A549 (cell line): ENCODE results near the gene PDE4D. TPM values are rescaled to one million over a fixed set of nuclear protein-coding genes. Genes with fewer than 3 reads are reported as not detected.
A peak's percentile ranks its signal among the peaks of the same experiment; 100 is the strongest.

Source experiments
- ATAC-seq, 2 experiments: fragments of 200-7000 bp in 1 of 2; fragments of >200 bp in 1 of 2; cut with Nextera tagmentation in 1 of 2; cut with Tn5 transposase in 1 of 2; 3 replicates each; pipeline versions ENCODE4 v1.8.0 to v1.9.1; 2018 to 2020; ENCODE audit warnings: mild to moderate bottlenecking in 1 of 2, moderate library complexity in 1 of 2
- CTCF ChIA-PET: fragments of 300-600 bp; sonication (Branson Sonifier 250); formaldehyde crosslinking; extraction: SDS; loops from one replicate; lab custom pipeline; 2021; ENCODE audit warnings: antibody characterized with exemption, inconsistent platforms; lab: Yijun Ruan, JAX
- POLR2A ChIA-PET: fragments of 350-600 bp; formaldehyde crosslinking; extraction: SDS; loops from one replicate; lab custom pipeline; 2021; ENCODE audit warnings: antibody characterized with exemption, inconsistent platforms; lab: Yijun Ruan, JAX
- DNase-seq, 2 experiments: peaks; one replicate each; pipeline versions ENCODE4 v3.0.0 to v3.0.0-alpha.2; 2011 to 2016; ENCODE audit warnings: low read depth in 1 of 2, low spot score in 1 of 2
- FAIRE-seq: peaks from 2 replicates; lab custom pipeline; 2011; peaks lifted over from hg19 to GRCh38; lab: Jason Lieb, UNC
- H3K27ac ChIP-seq, 2 experiments: fragments of >200 bp; sonication (Bioruptor Twin); formaldehyde crosslinking; 3 replicates each; pipeline ENCODE4 v1.5.1; 2016 to 2017
- H3K4me1 ChIP-seq: fragments of >200 bp; sonication (Bioruptor Twin); formaldehyde crosslinking; 3 replicates; pipeline ENCODE4 v1.6.1; 2016
- H3K4me2 ChIP-seq: fragments of >200 bp; sonication (Bioruptor Twin); formaldehyde crosslinking; 3 replicates; pipeline ENCODE4 v1.6.1; 2016
- H3K4me3 ChIP-seq: fragments of >200 bp; sonication (Bioruptor Twin); formaldehyde crosslinking; 3 replicates; pipeline ENCODE4 v1.5.1; 2016
- H3K9me3 ChIP-seq: fragments of >200 bp; sonication (Bioruptor Twin); formaldehyde crosslinking; 3 replicates; pipeline ENCODE4 v1.6.1; 2016
- CEBPB ChIP-seq, 2 experiments: fragments of >200 bp in 1 of 2; sonication (Bioruptor Twin) in 1 of 2; formaldehyde crosslinking in 1 of 2; IDR thresholded peaks; 2 replicates each; pipeline ENCODE4 v1.6.1; 2012 to 2016
- EHF ChIP-seq: fragments of 250-450 bp; sonication (Bioruptor Pico); IDR thresholded peaks from 2 replicates; pipeline ENCODE4 v1.5.0; 2020; ENCODE audit warnings: mild to moderate bottlenecking
- EP300 ChIP-seq, 2 experiments: fragments of >200 bp; sonication (Bioruptor Twin); formaldehyde crosslinking; IDR thresholded peaks; 2 replicates in 1 of 2; 3 replicates in 1 of 2; pipeline ENCODE4 v1.6.1; 2016 to 2017
- ESRRA ChIP-seq: fragments of 150-350 bp; IDR thresholded peaks from 2 replicates; pipeline ENCODE4 v1.6.1; 2014; ENCODE audit warnings: mild to moderate bottlenecking, low read length, borderline replicate concordance
- FOSB ChIP-seq: fragments of 250-450 bp; sonication (Bioruptor Pico); IDR thresholded peaks from 2 replicates; pipeline ENCODE4 v1.5.0; 2020; ENCODE audit warnings: mild to moderate bottlenecking, moderate library complexity
- FOSL2 ChIP-seq, 2 experiments: fragments of 450-650 bp in 1 of 2; fragments of >200 bp in 1 of 2; sonication (Bioruptor Twin) in 1 of 2; formaldehyde crosslinking; IDR thresholded peaks; 2 replicates each; pipeline versions ENCODE4 v1.5.0 to v1.6.1; 2016 to 2020; ENCODE audit warnings: mild to moderate bottlenecking in 1 of 2, moderate library complexity in 1 of 2
- FOXS1 ChIP-seq: fragments of 250-450 bp; sonication (Bioruptor Pico); IDR thresholded peaks from 2 replicates; pipeline ENCODE4 v1.5.0; 2020; ENCODE audit warnings: mild to moderate bottlenecking, moderate library complexity
- GATA3 ChIP-seq: IDR thresholded peaks from 2 replicates; pipeline ENCODE4 v1.6.1; 2012; ENCODE audit warnings: borderline replicate concordance
- HDAC2 ChIP-seq: fragments of 200-600 bp; sonication (generic); IDR thresholded peaks from 2 replicates; pipeline ENCODE4 v1.6.1; 2016
- HEYL ChIP-seq: fragments of 250-450 bp; sonication (Bioruptor Pico); IDR thresholded peaks from 2 replicates; pipeline ENCODE4 v1.8.0; 2021; ENCODE audit warnings: mild to moderate bottlenecking, moderate library complexity
- HOXB13 ChIP-seq: fragments of 250-450 bp; sonication (Bioruptor Pico); IDR thresholded peaks from 2 replicates; pipeline ENCODE4 v1.5.0; 2020; ENCODE audit warnings: low read depth, mild to moderate bottlenecking, moderate library complexity
- HOXB5 ChIP-seq: fragments of 250-450 bp; sonication (Bioruptor Pico); IDR thresholded peaks from 2 replicates; pipeline ENCODE4 v1.5.0; 2020; ENCODE audit warnings: mild to moderate bottlenecking, moderate library complexity
- JUN ChIP-seq, 2 experiments: fragments of >200 bp; sonication (Bioruptor Twin); formaldehyde crosslinking; IDR thresholded peaks; 2 replicates in 1 of 2; 3 replicates in 1 of 2; pipeline ENCODE4 v1.6.1; 2016 to 2017
- JUNB ChIP-seq: fragments of >200 bp; sonication (Bioruptor Twin); formaldehyde crosslinking; IDR thresholded peaks from 2 replicates; pipeline ENCODE4 v1.6.1; 2016
- MAFK ChIP-seq: fragments of 450-650 bp; IDR thresholded peaks from 2 replicates; pipeline ENCODE4 v1.6.1; 2014; ENCODE audit not compliant: partially characterized antibody
- NFE2L2 ChIP-seq: fragments of 150-350 bp; conservative IDR thresholded peaks from 2 replicates; pipeline ENCODE4 v1.6.1; 2014; ENCODE audit warnings: low read length
- RAD21 ChIP-seq, 2 experiments: fragments of >200 bp in 1 of 2; sonication (Bioruptor Twin) in 1 of 2; formaldehyde crosslinking in 1 of 2; IDR thresholded peaks in 1 of 2; conservative IDR thresholded peaks in 1 of 2; 2 replicates in 1 of 2; 3 replicates in 1 of 2; pipeline ENCODE4 v1.6.1; 2012 to 2018; ENCODE audit warnings: inconsistent platforms in 1 of 2
- RCOR1 ChIP-seq: fragments of 150-350 bp; IDR thresholded peaks from 2 replicates; pipeline ENCODE4 v1.6.1; 2014; ENCODE audit warnings: antibody characterized with exemption, low read length, low read depth
- RFX5 ChIP-seq: fragments of 450-650 bp; IDR thresholded peaks from 2 replicates; pipeline ENCODE4 v1.7.1; 2014; ENCODE audit warnings: antibody characterized with exemption, mild to moderate bottlenecking, moderate library complexity
- SMC3 ChIP-seq: fragments of >200 bp; sonication (Bioruptor Twin); formaldehyde crosslinking; IDR thresholded peaks from 3 replicates; pipeline ENCODE4 v1.6.1; 2018; ENCODE audit warnings: inconsistent platforms
- SREBF2 ChIP-seq: fragments of 450-650 bp; IDR thresholded peaks from 2 replicates; pipeline ENCODE4 v1.6.1; 2014; ENCODE audit warnings: mild to moderate bottlenecking, moderate library complexity
- TP53 ChIP-seq: fragments of 250-450 bp; sonication (Bioruptor Pico); IDR thresholded peaks from 2 replicates; pipeline ENCODE4 v1.5.0; 2021; ENCODE audit warnings: mild to moderate bottlenecking, moderate library complexity
- whole genome bisulfite sequencing: methylation state at CpG from one replicate; pipeline ENCODE4 v1.1.6; 2017; ENCODE audit errors: missing lambda C conversion rate; 5-methylcytosine and 5-hydroxymethylcytosine counted together
- polyA plus RNA-seq, 4 experiments: library from polyadenylated mRNA; depleted of rRNA in 3 of 4; stranded (reverse); fragments of >200 nt; fragmentation: RNase III in 1 of 4; extraction: RNeasy Plus Mini Kit Qiagen cat#74134 plus additional on column Dnase treatment in 1 of 4; gene quantifications; 2 replicates in 3 of 4; 3 replicates in 1 of 4; pipeline ENCODE4 v1.2.3, GENCODE V29; 2011 to 2017
- TF ChIP-seq, protein P1 (sequence below): IDR thresholded peaks from 2 replicates; pipeline ENCODE4 v1.6.1; 2012; ENCODE audit warnings: low read depth, borderline replicate concordance
- TF ChIP-seq, protein P2 (sequence below): IDR thresholded peaks from 2 replicates; pipeline ENCODE4 v1.6.1; 2012
- TF ChIP-seq, protein P3 (sequence below): fragments of 250-450 bp; sonication (Bioruptor Pico); IDR thresholded peaks from 2 replicates; pipeline ENCODE4 v1.5.0; 2020; ENCODE audit warnings: low read depth, mild to moderate bottlenecking, moderate library complexity

The PDE4D gene
- polyA plus RNA-seq, 2 of the 4 experiments (the other 2 are of a cell fraction): 74.0 to 213 TPM

DNA sequence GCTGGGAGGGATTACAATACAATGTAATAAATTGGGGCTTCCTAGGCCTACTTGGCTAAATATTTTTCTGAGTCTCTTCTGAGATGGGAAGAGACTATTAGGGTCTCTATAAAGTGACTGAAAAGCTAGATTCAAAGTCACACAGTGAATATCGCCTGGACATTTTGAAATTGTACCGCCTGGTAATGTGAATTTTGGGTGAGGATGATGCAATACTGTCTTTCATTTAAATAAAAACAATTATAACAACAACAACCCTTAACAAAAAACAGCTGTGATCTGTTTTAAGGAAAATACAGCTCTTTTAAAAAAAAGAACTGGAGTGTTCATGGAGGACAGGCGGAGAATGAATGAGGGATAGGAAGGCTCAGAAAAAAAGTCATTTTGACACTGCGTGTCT is 695.6 kb downstream of the PDE4D start:
- CTCF ChIA-PET: interaction anchor here (1.0 kb wide), 1 partner anchor 9 kb away, joined by 5 read pairs; no protein-coding TSS in a partner anchor
- no peak for ATAC-seq
- peaks cover 56% of the 10 kb centered on the region for H3K4me1 ChIP-seq
- 71% methylated on average over 4 of the region's 4 CpGs for WGBS
- no peaks in the 10 kb centered on the region for H3K9me3 ChIP-seq
- no peak overlapping the region for H3K4me2 ChIP-seq
- POLR2A ChIA-PET: no interaction called here
- H3K27ac ChIP-seq: peak overlapping the region; percentile 23 to 69; a peak in 4 of 6 replicates
- DNase-seq: no peak
- TF ChIP-seq SREBF2: no peak
- 0 out of 4 replicates have a peak, but pooled peaks of 1 of the 2 experiments have one; percentile 33 for TF ChIP-seq CEBPB (IDR thresholded peaks at IDR 0.05)
- H3K4me3 ChIP-seq: no peak overlapping the region
- FAIRE-seq: peak; percentile 59

DNA sequence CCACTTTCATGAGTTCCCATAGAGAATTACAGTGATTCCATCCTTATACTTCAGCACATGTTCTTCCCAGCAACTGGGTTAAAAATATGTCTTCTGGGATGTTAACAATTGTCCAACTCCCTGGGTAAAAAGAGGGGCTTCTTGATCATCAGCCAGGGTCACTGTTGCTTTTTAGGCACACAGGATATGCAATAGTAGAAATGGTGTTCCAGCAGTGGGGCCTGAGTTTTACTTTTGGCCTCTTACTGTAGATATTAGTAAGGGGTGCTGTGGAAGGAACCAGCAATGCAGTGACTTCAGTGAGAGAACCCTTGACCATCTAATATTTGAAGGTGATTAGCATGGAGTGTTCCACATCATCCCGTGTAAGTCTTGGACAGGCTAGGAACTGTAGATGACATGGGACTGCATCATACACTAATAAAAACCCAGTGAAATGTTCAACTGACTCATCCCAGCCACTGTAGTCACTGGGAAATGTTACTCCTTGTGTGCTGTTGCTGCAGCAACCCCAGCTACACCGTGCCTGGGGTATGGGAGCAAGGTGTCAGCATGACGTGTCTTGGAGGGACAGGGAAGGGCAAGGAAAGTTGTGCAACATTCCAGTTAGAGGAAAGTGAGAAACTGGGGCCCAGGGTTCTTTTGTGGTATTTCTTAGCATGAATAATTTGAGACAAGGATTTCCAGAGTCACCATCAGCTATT is 699.8 kb downstream of the PDE4D start:
- H3K27ac ChIP-seq: peak overlapping the region; percentile 82 to 84
- peak; percentile 96 to 100 for ATAC-seq
- TF ChIP-seq ESRRA (no peak), SMC3 (peak; percentile 37; the same call in 2 of the 3 replicates), MAFK (peak; percentile 58), RCOR1 (no peak), JUN (IDR thresholded peaks at IDR 0.05) (peak; percentile 77 to 83), EHF (peak; percentile 67; the same call in 1 of the 2 replicates), HEYL (CRISPR knock-in tag) (no peak), RAD21 (conservative IDR thresholded peaks at IDR 0.05 in 1 of 2, IDR thresholded peaks at IDR 0.05 in 1 of 2) (peak in 1 of 2 experiments; percentile 32; a peak in 2 of 5 replicates), RFX5 (peak; percentile 40; the same call in 1 of the 2 replicates), TP53 (CRISPR knock-in tag) (0 out of 2 replicates have a peak, but pooled peaks have one; percentile 20), EP300 (IDR thresholded peaks at IDR 0.05) (peak; percentile 56 to 84; a peak in 3 of 5 replicates), CEBPB (IDR thresholded peaks at IDR 0.05) (peak; percentile 95 to 98), GATA3 (peak; percentile 84; the same call in 1 of the 2 replicates), FOXS1 (CRISPR knock-in tag) (peak; percentile 41; the same call in 1 of the 2 replicates), JUNB (peak; percentile 86), FOSL2 (IDR thresholded peaks at IDR 0.05) (peak; percentile 81), FOSL2 (CRISPR knock-in tag; IDR thresholded peaks at IDR 0.05) (peak; percentile 96), FOSB (CRISPR knock-in tag) (peak; percentile 67; the same call in 1 of the 2 replicates), HDAC2 (no peak), HOXB13 (peak; percentile 78; the same call in 1 of the 2 replicates), HOXB5 (CRISPR knock-in tag) (peak; percentile 37), SREBF2 (no peak), NFE2L2 (peak; percentile 41)
- TF ChIP-seq, protein P1, sequence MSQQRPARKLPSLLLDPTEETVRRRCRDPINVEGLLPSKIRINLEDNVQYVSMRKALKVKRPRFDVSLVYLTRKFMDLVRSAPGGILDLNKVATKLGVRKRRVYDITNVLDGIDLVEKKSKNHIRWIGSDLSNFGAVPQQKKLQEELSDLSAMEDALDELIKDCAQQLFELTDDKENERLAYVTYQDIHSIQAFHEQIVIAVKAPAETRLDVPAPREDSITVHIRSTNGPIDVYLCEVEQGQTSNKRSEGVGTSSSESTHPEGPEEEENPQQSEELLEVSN: peak; percentile 20; the same call in 1 of the 2 replicates
- TF ChIP-seq, protein P2, sequence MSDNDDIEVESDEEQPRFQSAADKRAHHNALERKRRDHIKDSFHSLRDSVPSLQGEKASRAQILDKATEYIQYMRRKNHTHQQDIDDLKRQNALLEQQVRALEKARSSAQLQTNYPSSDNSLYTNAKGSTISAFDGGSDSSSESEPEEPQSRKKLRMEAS: peak; percentile 82
- TF ChIP-seq, protein P3, sequence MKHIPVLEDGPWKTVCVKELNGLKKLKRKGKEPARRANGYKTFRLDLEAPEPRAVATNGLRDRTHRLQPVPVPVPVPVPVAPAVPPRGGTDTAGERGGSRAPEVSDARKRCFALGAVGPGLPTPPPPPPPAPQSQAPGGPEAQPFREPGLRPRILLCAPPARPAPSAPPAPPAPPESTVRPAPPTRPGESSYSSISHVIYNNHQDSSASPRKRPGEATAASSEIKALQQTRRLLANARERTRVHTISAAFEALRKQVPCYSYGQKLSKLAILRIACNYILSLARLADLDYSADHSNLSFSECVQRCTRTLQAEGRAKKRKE (CRISPR knock-in tag): peak; percentile 67; the same call in 1 of the 2 replicates
- TF ChIP-seq, all 56 proteins: peak for 20
- Histone ChIP-seq H3K4me1 (peaks cover 94% of the 10 kb centered on the region), H3K4me3 (peak overlapping the region; percentile 18; the same call in 2 of the 3 replicates), H3K9me3 (no peaks in the 10 kb centered on the region), H3K4me2 (peak overlapping the region; percentile 91)
- ChIA-PET CTCF (interaction anchor here (0.8 to 2.9 kb wide), 7 partner anchors 11 to 182 kb away, joined by 3 to 10 read pairs (median 5); no protein-coding TSS in a partner anchor), POLR2A (no interaction called here)
- 0% methylated on average over 3 of the region's 3 CpGs for WGBS
- peak; percentile 83 to 98 for DNase-seq
- FAIRE-seq: peak; percentile 68
